HCEC 1CT (cell line): ENCODE data around the gene ATP1B2.
A peak's percentile ranks its signal among the peaks of the same experiment; 100 is the strongest.

Experiments used
- DNase-seq: peaks from one replicate; pipeline ENCODE4 v3.0.0-alpha.2; 2017

The ATP1B2 gene

DNA sequence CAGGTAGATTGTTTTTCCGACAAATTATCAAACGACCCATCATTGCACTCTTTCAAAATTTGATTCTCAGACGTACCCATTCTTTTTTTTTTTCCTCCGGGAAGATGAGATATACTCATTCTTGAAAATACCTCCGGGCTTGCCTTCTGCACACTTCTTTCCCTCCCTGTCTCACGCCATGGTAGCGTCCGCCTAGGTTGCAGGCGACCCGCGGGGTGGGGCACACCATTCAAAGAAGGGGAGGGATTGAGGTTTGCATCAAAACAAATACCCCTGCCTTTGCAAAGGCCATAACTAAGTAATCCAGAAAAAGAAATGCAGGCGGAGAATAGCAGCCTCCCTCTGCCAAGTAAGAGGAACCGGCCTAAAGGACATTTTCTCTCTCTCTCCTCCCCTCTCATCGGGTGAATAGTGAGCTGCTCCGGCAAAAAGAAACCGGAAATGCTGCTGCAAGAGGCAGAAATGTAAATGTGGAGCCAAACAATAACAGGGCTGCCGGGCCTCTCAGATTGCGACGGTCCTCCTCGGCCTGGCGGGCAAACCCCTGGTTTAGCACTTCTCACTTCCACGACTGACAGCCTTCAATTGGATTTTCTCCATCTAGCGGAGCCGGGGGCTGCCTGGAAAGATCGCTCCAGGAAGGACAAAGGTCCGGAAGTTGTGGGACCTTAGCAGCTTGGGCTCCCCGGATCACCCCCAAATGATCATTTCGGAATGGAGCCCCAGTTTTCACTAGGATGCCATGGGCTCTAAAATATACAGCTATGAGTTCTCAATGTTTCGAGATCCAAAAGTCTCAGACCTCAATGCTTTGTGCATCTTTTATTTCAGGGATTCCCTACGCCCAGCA, 35.7 kb downstream of the ATP1B2 start:
- peak; percentile 70 for DNase-seq

DNA sequence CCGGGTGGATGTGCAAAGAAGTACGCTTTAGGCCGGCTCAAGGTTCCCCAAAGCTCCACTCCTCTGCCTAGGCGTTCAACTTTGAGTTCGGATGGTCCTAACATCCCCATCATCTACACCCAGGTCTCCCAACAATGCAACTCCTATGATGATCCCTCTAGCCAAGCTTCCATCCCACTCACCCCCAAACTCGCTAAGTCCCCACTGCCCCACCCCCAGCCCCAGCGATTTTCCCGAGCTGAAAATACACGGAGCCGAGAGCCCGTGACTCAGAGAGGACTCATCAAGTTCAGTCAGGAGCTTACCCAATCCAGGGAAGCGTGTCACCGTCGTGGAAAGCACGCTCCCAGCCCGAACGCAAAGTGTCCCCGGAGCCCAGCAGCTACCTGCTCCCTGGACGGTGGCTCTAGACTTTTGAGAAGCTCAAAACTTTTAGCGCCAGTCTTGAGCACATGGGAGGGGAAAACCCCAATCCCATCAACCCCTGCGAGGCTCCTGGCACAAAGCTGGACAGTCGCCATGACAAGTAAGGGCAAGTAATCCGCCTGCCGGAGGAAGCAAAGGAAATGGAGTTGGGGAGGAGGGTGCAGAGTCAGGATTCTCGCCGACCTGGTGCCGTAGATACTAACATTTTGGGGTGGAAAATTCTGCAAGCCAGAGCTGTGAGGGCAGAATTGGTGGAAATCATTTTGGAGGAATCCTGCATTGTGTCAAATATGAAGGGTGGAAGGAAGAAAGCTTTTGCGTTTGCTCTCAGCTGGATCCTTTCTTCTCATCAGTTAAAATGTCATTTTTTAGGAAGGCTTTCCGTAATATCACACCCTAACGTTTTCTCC, 36.6 kb downstream of the ATP1B2 start, which contains the start of gene TP53:
Gene TP53, minus strand, starts transcription at position 419 of the 836 bp plus-strand sequence. CDS start 10,896 bp downstream, outside the sequence.
- DNase-seq: peak; percentile 82

DNA sequence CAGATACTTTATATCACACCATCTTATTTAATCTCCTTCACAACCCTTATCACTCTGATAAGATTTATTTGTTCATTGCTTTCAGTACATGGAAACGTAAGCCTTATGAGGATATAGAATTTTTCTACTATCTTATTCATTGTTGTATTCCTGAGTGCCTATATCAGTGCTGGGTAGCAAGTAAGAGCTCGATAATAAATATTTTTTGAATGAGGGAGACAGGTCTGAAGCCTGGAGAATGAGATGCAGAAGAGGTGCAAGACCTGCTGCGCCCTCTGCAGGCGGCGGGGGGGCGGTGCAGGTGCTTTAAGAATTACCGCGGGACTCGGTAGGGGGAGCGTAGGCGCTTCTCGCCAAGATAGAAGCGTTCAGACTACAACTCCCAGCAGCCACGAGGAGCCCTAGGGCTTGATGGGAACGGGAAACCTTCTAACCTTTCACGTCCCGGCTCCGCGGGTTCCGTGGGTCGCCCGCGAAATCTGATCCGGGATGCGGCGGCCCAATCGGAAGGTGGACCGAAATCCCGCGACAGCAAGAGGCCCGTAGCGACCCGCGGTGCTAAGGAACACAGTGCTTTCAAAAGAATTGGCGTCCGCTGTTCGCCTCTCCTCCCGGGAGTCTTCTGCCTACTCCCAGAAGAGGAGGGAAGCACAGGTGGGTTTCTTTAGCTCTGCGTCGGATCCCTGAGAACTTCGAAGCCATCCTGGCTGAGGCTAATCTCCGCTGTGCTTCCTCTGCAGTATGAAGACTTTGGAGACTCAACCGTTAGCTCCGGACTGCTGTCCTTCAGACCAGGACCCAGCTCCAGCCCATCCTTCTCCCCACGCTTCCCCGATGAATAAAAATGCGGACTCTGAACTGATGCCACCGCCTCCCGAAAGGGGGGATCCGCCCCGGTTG, 37.4 kb downstream of the ATP1B2 start, which contains the start of gene WRAP53:
Gene WRAP53, plus strand, starts transcription at position 570 of the 900 bp plus-strand sequence. Its CDS starts 172 bp downstream, at position 742.
- DNase-seq: peak; percentile 98

DNA sequence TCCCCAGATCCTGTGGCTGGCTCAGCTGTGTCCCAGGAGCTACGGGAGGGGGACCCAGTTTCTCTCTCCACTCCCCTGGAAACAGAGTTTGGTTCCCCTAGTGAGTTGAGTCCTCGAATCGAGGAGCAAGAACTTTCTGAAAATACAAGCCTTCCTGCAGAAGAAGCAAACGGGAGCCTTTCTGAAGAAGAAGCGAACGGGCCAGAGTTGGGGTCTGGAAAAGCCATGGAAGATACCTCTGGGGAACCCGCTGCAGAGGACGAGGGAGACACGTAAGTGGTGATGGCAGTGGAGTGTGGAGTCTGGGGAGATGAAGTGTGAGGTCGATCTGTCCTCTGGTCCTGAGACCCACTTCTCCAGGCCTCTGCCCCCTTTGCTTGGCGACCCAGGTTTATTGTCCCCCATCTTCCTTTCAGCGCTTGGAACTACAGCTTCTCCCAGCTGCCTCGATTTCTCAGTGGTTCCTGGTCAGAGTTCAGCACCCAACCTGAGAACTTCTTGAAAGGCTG, 38.1 kb downstream of the ATP1B2 start:
- DNase-seq: no peak

DNA sequence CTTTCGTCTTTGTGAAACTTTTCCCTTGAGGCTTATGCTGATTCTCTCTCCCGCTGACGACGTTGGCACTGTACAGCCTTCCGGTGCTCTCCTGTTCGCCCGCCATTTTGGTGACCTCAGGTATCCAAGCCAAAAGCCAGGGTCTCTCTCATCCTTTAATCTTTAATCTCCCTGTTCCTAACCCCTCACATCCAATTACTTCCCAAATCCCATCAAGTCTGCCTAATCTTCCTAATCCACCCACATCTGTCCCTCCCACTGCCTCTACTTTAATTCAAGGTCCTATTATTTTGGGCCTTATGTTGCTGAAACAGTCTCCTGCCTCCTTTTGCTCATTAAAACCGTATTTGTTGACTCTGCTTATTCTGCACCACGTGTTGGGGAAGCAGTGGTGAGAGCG, 44.9 kb downstream of the ATP1B2 start:
- no peak for DNase-seq

DNA sequence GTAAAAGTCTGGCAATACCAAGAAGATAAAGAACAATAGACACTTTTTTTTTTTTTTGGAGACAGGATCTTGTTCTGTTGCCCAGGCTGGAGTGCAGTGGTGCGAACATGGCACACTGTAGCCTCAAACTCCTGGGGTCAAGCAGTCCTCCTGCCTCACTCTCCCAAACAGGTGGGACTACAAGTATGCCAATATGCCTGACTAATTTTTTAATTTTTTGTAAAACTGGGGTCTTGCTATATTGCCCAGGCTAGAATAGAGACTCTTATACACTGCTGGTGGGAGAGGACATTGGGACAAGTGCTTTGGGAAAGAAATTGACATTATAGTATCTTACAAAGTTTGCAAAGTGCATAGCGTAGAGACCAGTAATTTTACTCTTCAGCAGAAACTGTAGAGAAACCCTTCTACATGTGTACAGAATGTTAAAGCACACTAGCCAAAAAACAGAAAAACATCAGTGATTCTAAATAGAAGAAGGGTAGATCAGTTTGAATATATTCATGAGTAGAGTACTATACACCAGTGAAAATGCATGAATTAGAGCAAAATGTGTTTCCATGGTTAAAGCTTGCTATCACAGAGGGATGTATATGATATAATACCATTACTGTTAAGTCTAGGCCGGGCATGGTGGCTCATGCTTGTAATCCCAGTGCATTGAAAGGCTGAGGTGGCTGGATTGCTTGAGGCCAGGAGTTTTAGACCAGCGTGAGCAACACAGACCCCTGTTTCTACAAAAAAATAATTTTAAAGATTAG, 47.3 kb downstream of the ATP1B2 start:
- no peak for DNase-seq

DNA sequence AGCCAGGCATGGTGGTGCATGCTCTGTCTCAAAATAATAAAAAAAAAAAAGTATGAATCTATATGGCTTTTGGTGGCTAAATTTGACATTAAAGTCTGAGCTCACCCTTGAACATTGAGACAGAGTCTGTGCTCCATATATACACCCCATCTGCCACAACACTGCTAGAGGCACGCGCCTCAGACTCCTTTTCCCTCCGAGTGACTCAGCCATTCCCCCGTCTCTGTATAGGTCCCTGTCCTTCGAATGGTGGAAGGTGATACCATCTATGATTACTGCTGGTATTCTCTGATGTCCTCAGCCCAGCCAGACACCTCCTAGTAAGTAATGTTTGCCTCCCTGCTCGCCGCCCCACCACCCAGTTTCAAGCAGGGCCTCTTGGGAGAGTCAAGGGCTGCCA, 49.8 kb downstream of the ATP1B2 start:
- DNase-seq: no peak

DNA sequence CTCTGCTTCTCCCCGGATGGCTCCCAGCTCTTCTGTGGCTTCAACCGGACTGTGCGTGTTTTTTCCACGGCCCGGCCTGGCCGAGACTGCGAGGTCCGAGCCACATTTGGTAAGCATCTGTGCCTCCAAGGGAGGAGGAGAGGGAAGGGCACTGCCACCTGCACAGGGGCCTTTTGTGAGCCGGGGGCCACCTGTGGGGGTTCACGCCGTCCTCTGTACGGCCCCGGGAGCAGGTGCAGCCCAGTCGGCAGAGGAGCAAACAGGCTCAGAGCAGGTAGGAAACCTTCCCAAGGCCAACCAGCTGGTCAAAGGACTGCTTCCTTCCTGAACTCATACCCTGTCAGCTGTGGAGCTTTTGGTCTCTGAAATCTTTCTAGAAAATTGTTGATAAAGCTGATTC, 51.0 kb downstream of the ATP1B2 start:
- DNase-seq: no peak

DNA sequence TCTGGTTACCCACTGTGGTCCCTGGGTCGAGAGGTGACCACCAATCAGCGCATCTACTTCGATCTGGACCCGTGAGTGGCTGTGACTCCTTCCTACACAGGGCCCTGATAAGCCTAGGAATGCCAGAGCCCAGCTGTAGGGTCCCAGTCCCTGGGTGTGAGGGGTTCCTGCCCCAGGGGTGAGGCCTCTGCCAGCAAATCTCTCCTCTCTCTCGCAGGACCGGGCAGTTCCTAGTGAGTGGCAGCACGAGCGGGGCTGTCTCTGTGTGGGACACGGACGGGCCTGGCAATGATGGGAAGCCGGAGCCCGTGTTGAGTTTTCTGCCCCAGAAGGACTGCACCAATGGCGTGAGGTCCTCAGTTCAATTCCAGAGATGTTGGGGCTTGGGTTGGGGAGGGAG, 52.0 kb downstream of the ATP1B2 start:
- no peak for DNase-seq

DNA sequence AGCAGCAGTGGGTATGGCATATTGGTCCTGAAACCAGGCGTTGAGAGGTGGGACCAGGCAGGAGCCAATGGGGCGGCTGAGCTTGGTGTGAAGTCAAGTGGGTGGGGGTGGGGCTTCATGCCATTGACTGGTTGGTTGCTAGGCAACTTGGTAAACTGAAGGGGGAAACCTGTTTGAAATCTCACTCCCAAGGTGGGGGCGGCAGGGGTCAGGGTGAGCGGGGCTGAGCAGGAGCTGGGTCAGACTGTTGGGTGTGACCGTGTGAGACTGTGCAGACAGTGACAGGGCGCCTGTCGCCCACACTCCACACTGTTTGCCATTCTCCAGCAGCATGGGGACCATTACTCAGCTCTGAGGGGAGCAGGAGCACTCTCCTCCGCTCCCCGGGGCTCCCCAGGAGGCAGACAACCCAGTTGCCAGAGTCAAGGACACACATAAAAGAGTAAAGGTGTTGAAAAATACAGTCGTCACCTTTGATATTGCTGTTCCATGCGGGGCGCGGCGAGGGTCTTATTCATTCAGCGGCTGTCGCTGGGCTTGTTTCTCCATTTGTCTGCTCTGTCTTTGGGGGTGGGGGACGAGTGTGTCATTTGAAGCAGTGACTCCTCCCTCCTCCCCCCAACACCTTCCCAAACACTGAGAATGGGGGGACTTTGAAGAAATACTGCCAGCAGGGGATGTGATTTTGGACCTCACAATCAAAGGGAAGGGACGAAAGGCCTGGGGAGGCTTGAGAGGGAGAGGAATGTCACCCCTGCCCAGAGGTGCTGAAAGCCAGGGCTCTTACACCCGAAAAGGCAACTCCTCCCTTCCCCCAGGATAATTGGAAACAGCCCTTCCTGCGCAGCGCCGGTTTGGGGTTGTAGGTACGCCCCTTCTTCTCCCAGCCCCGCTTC, 53.1 kb downstream of the ATP1B2 start:
- no peak for DNase-seq

DNA sequence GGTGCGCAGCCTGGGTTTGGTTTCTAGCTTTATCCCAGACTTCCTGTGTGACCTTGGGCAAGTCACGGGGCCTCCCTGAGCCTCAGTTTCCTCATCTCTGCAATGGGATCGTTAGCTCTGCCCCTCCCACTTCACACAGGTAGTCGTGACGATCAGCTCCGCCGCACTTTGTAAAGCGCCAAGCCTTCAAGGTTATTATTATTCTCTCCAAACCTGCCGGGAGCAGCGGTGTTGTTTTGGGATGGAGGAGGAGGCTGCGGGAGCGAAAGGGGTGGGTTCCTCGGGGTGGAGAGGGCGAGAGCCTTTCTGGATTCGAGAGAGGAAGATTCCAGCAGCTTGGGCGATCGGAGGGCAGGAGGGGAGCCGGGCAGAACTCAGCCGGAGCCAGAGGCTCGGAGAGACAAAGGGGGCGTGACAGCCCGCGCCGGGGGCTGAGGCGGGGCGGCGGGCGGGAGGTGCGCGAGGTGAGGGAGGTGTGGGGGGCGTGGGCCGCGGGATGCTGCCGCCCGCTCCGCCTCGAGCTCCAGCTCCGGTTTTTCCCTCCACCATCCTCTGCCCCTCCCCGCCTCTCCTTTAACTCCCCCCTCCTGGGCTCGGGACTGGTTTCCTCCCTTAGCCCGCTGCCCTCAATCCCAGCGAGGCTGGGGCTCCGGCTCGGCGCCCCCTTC, 54.0 kb downstream of the ATP1B2 start, which contains the start of gene EFNB3:
Gene EFNB3, plus strand, starts transcription at position 602 of the 668 bp plus-strand sequence. CDS start 397 bp downstream, outside the sequence.
- no peak for DNase-seq

DNA sequence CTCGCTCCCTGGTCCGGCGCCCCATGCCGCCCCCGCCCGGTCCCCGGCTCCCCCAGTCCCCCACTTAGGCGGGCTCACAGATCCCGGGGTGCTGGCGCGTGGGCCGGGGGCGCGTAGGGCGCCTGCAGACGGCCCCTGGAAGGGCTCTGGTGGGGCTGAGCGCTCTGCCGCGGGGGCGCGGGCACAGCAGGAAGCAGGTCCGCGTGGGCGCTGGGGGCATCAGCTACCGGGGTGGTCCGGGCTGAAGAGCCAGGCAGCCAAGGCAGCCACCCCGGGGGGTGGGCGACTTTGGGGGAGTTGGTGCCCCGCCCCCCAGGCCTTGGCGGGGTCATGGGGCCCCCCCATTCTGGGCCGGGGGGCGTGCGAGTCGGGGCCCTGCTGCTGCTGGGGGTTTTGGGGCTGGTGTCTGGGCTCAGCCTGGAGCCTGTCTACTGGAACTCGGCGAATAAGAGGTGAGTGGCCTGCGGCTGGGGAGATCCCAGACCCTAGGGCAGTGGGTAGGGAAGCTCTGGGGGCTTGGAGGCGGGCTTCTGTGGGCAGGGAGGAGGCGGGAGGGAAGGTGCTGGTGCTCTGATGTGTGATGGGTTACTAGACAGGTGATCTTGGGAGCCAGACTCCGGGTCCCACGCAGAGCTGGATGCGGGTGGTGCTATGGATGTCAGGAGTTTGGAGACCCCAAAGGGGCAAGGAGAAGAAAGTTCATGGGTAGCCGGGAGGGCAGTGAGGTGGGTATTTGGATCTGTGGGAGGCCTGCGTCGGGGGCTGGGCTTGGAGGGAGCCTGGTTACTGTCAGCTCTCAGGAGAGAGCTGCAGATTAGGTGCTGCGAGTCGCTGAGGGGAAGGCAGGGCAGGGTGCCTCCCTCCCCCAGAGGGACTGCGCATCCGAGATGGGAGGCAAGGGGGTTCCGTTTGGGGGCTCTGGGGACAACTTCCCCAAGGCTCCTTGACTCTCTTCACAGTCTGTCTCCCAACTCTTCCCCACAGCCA, 54.8 kb downstream of the ATP1B2 start:
- DNase-seq: no peak

DNA sequence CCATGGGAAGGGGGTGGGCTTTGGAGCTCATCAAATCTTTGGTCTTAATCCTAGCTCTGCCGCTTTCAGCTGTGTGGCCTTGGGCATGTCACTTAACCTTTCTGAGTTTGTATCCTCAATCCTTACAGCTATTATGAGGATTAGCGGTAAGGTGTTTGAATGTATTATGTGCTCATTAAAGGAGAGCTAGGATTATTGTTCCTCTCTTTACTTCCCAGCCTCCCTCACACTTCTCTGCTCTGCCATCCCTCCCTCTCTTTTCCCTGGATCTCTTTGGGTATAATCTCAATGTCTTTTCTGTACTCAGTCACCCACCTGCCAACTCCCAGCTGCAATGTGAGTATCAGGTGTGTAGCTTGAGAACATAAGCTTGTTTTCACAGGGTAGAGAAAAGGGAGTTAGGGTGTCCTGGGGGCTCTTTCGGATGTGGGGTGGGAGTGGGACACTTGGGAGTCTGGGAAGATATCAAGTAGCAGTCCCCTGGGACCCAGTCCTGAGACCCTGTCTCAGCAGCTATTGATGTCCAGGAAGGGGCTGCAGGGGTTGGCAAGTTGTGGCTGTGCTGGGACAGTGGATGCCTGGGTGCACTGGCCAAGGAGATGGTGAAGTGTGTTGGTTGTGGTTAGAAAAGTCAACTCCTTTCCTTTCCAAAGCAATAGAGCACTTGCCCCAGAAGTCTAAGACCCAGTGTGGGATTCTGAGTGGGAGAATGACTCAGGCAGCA, 56.1 kb downstream of the ATP1B2 start:
- no peak for DNase-seq
